Pons (tissue), 1 donor: ENCODE results near the gene TMEM229B.

Source experiments
- DNase-seq: peaks from one replicate; pipeline ENCODE4 v3.0.0-alpha.2; 2016; ENCODE audit warnings: low spot score

TMEM229B gene

GRCh38 chr14:67424539-67424938, 64.0 kb downstream of the TMEM229B start:
- no peak for DNase-seq

- DNase-seq: no peak
These were observed 65.1 kb downstream of the TMEM229B start for GRCh38 chr14:67423424-67423823.

- DNase-seq: no peak
These were observed 66.9 kb downstream of the TMEM229B start for GRCh38 chr14:67421356-67422224.
